ENCODE results near the gene TTPAL. TPM values are rescaled to one million over a fixed set of nuclear protein-coding genes. Genes with fewer than 3 reads are reported as not detected.

Gene TTPAL
- total RNA-seq, 4 donors from 2014 or later, result 7.9 to 13.0 (median 11.6) TPM

DNA sequence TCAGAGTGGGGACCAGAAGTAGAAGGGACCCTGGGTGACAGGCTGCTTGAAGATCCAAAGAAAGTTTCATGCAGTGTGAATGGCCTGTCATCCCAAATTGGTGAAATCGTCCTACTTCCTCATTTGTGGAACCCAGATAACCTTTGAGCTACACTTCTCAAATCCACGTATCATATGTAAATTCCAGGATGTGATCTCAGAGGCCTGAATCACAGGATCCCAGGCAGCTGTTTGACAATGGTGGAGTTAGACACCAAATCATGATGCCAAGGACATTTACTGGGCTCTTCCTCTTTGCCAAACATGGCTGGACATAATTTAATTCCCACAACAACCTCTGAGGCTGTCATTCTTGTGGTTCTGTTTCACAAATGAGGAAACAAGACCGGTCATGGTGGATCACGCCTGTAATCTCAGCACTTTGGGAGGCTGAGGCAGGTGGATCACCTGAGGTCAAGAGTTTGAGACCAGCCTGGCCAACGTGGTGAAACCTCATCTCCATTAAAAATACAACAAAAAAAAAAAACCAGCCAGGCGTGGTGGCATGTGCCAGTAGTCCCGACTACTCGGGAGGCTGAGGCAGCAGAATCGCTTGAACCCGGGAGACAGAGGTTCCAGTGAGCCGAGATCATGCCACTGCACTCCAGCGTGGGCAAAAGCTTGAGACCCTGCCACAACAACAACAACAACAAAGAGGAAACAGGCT lies 39.9 kb upstream of the TTPAL start:
- H3K9me3 ChIP-seq, result no peaks in the 10 kb centered on the region
- H3K27me3 ChIP-seq, result peaks cover 0 to 46% (median 0%) of the 10 kb centered on the region in 4 donors
- TF ChIP-seq, protein P1, sequence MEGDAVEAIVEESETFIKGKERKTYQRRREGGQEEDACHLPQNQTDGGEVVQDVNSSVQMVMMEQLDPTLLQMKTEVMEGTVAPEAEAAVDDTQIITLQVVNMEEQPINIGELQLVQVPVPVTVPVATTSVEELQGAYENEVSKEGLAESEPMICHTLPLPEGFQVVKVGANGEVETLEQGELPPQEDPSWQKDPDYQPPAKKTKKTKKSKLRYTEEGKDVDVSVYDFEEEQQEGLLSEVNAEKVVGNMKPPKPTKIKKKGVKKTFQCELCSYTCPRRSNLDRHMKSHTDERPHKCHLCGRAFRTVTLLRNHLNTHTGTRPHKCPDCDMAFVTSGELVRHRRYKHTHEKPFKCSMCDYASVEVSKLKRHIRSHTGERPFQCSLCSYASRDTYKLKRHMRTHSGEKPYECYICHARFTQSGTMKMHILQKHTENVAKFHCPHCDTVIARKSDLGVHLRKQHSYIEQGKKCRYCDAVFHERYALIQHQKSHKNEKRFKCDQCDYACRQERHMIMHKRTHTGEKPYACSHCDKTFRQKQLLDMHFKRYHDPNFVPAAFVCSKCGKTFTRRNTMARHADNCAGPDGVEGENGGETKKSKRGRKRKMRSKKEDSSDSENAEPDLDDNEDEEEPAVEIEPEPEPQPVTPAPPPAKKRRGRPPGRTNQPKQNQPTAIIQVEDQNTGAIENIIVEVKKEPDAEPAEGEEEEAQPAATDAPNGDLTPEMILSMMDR (IDR thresholded peaks at IDR 0.05), result no peak
- no peak for TF ChIP-seq POLR2A (IDR thresholded peaks at IDR 0.05)
- no peak overlapping the region for H3K4me3 ChIP-seq
- no peaks in the 10 kb centered on the region for H3K4me1 ChIP-seq
- no peak for DNase-seq
- H3K27ac ChIP-seq, result no peak overlapping the region
- H3K36me3 ChIP-seq, result no peaks in the 10 kb centered on the region
- intact Hi-C loops (cut with DNase I), result no loop called here
- WGBS, 2 donors, result 57 to 59% methylated on average over 8 to 12 of the region's 12 CpGs

DNA sequence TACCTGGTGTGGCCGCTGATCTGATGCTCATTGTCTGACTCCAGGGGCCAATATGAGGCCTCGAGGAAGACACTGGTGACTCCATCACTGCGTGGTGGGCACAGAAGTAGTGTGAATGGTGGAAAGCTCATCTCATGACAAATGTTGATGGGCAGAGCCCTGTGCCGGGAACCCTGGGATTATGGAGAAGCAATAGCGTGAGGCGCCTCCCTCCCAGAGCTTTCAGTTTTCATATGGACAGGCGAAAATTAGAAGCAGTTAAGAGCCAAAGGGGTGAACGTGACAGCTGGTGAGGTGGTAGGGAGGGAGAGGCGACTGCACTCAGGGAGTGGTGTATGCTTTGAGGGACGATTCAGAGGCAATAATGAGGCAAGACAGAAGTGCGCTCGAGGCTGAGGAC lies 39.3 kb upstream of the TTPAL start:
- Histone ChIP-seq H3K36me3 (no peaks in the 10 kb centered on the region), H3K27me3 (peaks cover 0 to 40% (median 0%) of the 10 kb centered on the region in 4 donors), H3K9me3 (no peaks in the 10 kb centered on the region), H3K4me3 (no peak overlapping the region), H3K4me1 (no peaks in the 10 kb centered on the region), H3K27ac (no peak overlapping the region)
- intact Hi-C loops (cut with DNase I), result no loop called here
- TF ChIP-seq, protein P1 (IDR thresholded peaks at IDR 0.05), result no peak
- TF ChIP-seq POLR2A (IDR thresholded peaks at IDR 0.05), result no peak
- 60 to 69% methylated on average over 10 to 12 of the region's 12 CpGs for WGBS, 2 donors
- no peak for DNase-seq

DNA sequence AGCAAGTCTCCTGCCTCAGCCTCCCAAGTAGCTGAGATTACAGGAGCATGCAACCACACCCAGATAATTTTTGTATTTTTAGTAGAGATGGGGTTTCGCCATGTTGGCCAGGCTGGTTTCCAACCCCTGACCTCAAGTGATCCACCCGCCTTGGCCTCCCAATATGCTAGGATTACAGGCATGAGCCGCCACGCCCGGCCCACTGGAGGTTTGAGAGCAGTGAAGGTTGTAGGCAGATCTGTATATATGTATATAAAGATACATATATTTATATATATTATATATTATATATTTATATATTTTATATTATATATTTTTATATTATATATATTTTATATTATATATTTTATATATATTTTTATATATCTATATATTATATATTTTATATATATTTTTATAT lies 38.2 kb upstream of the TTPAL start:
- Histone ChIP-seq H3K4me1 (no peaks in the 10 kb centered on the region), H3K4me3 (no peak overlapping the region), H3K27me3 (peaks cover 0 to 38% (median 0%) of the 10 kb centered on the region in 4 donors), H3K9me3 (no peaks in the 10 kb centered on the region), H3K36me3 (no peaks in the 10 kb centered on the region), H3K27ac (no peak overlapping the region)
- WGBS, 2 donors, result 93% methylated on average over 5 of the region's 5 CpGs
- DNase-seq, result no peak
- intact Hi-C loops (cut with DNase I), result no loop called here
- TF ChIP-seq, protein P1 (IDR thresholded peaks at IDR 0.05), result no peak
- TF ChIP-seq POLR2A (IDR thresholded peaks at IDR 0.05), result no peak

DNA sequence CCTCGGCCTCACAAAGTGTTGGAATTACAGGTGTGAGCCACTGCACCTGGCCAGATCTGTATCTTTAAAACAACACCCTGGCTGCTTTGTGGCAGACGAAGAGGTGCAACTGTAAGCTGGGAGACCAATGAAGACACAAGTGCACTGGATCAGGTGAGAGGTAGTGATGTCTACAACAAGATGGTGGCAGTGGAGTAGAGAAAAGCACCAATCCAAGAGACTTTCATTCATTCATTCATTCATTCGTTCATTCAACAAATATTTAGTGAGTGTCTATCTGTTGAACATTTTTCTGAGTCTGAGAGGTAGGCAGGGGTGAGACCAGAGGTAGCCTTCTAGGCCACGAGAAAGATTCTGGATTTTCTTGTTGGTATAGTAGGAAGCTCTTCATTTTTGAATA lies 36.9 kb upstream of the TTPAL start:
- no peak for DNase-seq
- H3K27ac ChIP-seq, result no peak overlapping the region
- H3K9me3 ChIP-seq, result no peaks in the 10 kb centered on the region
- WGBS, 2 donors, result 79 to 82% methylated on average over 3 to 4 of the region's 4 CpGs
- H3K4me3 ChIP-seq, result no peak overlapping the region
- TF ChIP-seq POLR2A (IDR thresholded peaks at IDR 0.05), result no peak
- TF ChIP-seq, protein P1 (IDR thresholded peaks at IDR 0.05), result no peak
- peaks cover 0 to 27% (median 0%) of the 10 kb centered on the region in 4 donors for H3K27me3 ChIP-seq
- no peaks in the 10 kb centered on the region for H3K4me1 ChIP-seq
- intact Hi-C loops (cut with DNase I), result no loop called here
- H3K36me3 ChIP-seq, result no peaks in the 10 kb centered on the region

DNA sequence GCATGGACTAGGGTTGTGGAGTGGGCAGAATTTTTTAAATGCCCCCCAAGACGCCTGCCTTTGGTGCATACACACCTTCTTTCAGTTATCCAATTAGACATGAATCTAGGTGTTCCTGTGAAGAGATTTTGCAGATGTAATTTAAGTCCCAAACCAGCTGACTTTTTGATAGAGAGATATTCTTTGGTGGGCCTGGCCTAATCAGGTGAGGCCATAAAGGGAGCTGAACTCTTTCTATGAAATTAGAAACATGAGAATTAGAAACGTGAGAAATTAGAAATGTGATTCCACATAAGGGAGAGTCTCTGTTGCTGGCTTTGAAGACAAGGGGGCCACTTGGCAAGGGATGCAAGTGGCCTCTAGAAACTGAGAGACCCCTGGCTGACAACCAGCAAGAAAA lies 36.4 kb upstream of the TTPAL start:
- intact Hi-C loops (cut with DNase I), result no loop called here
- no peaks in the 10 kb centered on the region for H3K36me3 ChIP-seq
- no peak for TF ChIP-seq POLR2A (IDR thresholded peaks at IDR 0.05)
- TF ChIP-seq, protein P1 (IDR thresholded peaks at IDR 0.05), result no peak

More for the DNA sequence above, 36.4 kb upstream of the TTPAL start:
- Histone ChIP-seq H3K27me3 (peaks cover 0 to 22% (median 0%) of the 10 kb centered on the region in 4 donors), H3K4me3 (no peak overlapping the region), H3K4me1 (no peaks in the 10 kb centered on the region), H3K27ac (no peak overlapping the region), H3K9me3 (no peaks in the 10 kb centered on the region)
- 51 to 75% methylated on average over 2 of the region's 2 CpGs for WGBS, 2 donors
- DNase-seq, result no peak

Measured in esophagus squamous epithelium (tissue), 5 donors.